Natural killer cell treated with Interleukin-12 subunit alpha and Interleukin-12 subunit beta and Interleukin-15 and Interleukin-18, amount 100 ng/mL, for 72 hours (primary cell): ENCODE results near the gene SPARC. TPM values are rescaled to one million over a fixed set of nuclear protein-coding genes. Genes with fewer than 3 reads are reported as not detected.

Experiments used
- total RNA-seq, 2 donors: library from RNA; stranded (reverse); gene quantifications; one replicate each; pipeline ENCODE4 v1.2.3, GENCODE V29; 2022

The SPARC gene
- total RNA-seq, 2 donors from 2014 or later: not detected

Other genes starting within 250 kb of the SPARC start
- gene SLC36A1, start 239.3 kb downstream of the SPARC start, total RNA-seq: 10 to 100 TPM in 1 of 2 donors, 1 to 10 TPM in 1; 6.3 to 15.4 TPM
- not detected for gene FAT2, start 95.6 kb downstream of the SPARC start, total RNA-seq
- 10 to 100 TPM; 60.0 to 84.9 TPM for gene ATOX1, start 71.7 kb upstream of the SPARC start, total RNA-seq
- gene G3BP1, start 85.0 kb upstream of the SPARC start, total RNA-seq: 100 to 1,000 TPM; 237 to 290 TPM
- gene GLRA1, start 237.9 kb upstream of the SPARC start, total RNA-seq: not detected